HCT116 (cell line): ENCODE measurements around the gene CCNK. TPM values are rescaled to one million over a fixed set of nuclear protein-coding genes. Genes with fewer than 3 reads are reported as not detected.

Source experiments
- ATAC-seq: fragments of 200-7000 bp; cut with Tn5 transposase; 2 replicates; pipeline ENCODE4 v1.9.1; 2020; ENCODE audit warnings: mild to moderate bottlenecking, moderate library complexity
- BruUV-seq: library from RNA; stranded (reverse); fragments of 400-500 nt; replicated peaks from 2 replicates; lab custom pipeline; 2021; lab: Mats Ljungman, UMichigan
- CTCF ChIA-PET: fragments of 300-600 bp; sonication (Branson Sonifier 250); formaldehyde crosslinking; loops from one replicate; lab custom pipeline; 2021; ENCODE audit warnings: antibody characterized with exemption; lab: Charles Lee
- POLR2A ChIA-PET: fragments of 300-600, 350-600 bp; sonication (Branson Sonifier 250); formaldehyde crosslinking; loops from one replicate; lab custom pipeline; 2021; ENCODE audit warnings: antibody characterized with exemption; lab: Charles Lee
- RAD21 ChIA-PET, 2 experiments: fragments of 300-600 bp; sonication (Branson Sonifier 250); formaldehyde crosslinking; loops; one replicate each; lab custom pipeline; 2023; ENCODE audit warnings: low total read pairs in 2 of 2; ENCODE audit not compliant: uncharacterized antibody in 2 of 2, unreplicated experiment in 2 of 2, low non-redundant PET in 1 of 2; lab: Charles Lee
- DNase-seq: peaks from one replicate; pipeline ENCODE4 v3.0.0-alpha.2; 2010; ENCODE audit warnings: low read depth, low spot score
- H2AFZ ChIP-seq: fragments of 200-600 bp; shearing (Covaris generic), sonication (generic); 2 replicates; pipeline ENCODE4 v1.6.1; 2017; ENCODE audit warnings: low read depth, mixed run types, mixed read lengths, antibody characterized with exemption, low read length; ENCODE audit not compliant: poor library complexity, severe bottlenecking
- H3K27ac ChIP-seq: 2 replicates; pipeline ENCODE4 v1.5.1; 2012; ENCODE audit warnings: low read depth, low read length
- H3K27me3 ChIP-seq: fragments of 200-600 bp; sonication (generic); 2 replicates; pipeline ENCODE4 v1.6.1; 2016; ENCODE audit warnings: mixed run types, low read length, mixed read lengths; ENCODE audit not compliant: insufficient read depth
- H3K36me3 ChIP-seq, 2 experiments: fragments of 200-500 bp in 1 of 2; fragments of 200-600 bp in 1 of 2; sonication (Bioruptor generic) in 1 of 2; sonication (generic) in 1 of 2; 2 replicates each; pipeline versions ENCODE4 v1.5.1 to v1.6.1; 2014 to 2016; ENCODE audit warnings: low read length in 2 of 2, inconsistent platforms in 1 of 2, mixed read lengths in 1 of 2, mixed run types in 1 of 2; ENCODE audit not compliant: insufficient read depth in 2 of 2, control insufficient read depth in 1 of 2
- H3K4me1 ChIP-seq, 2 experiments: fragments of 200-600 bp in 1 of 2; sonication (generic) in 1 of 2; 2 replicates each; pipeline versions ENCODE4 v1.5.1 to v1.6.1; 2012 to 2017; ENCODE audit warnings: low read length in 2 of 2, inconsistent platforms in 1 of 2, mild to moderate bottlenecking in 1 of 2, mixed read lengths in 1 of 2, mixed run types in 1 of 2, moderate library complexity in 1 of 2; ENCODE audit not compliant: insufficient read depth in 2 of 2, control insufficient read depth in 1 of 2
- H3K4me2 ChIP-seq: fragments of 200-600 bp; sonication (generic); 2 replicates; pipeline ENCODE4 v1.6.1; 2017; ENCODE audit warnings: mixed run types, low read length, mixed read lengths
- H3K4me3 ChIP-seq, 2 experiments: fragments of 200-600 bp in 1 of 2; sonication (generic) in 1 of 2; replicated peaks in 1 of 2; 2 replicates each; pipeline ENCODE4 v1.5.1; 2011 to 2016; ENCODE audit warnings: low read length in 2 of 2, control low read depth in 1 of 2, low read depth in 1 of 2, mild to moderate bottlenecking in 1 of 2, mixed read lengths in 1 of 2, mixed run types in 1 of 2
- H3K79me2 ChIP-seq: fragments of 200-600 bp; sonication (generic); 2 replicates; pipeline ENCODE4 v1.6.1; 2017; ENCODE audit warnings: mild to moderate bottlenecking, mixed run types, low read length, moderate library complexity, mixed read lengths; ENCODE audit not compliant: insufficient read depth
- H3K9ac ChIP-seq: fragments of 200-600 bp; sonication (generic); 2 replicates; pipeline ENCODE4 v1.6.1; 2016; ENCODE audit warnings: low read length, mixed read lengths
- H3K9me2 ChIP-seq: fragments of 200-600 bp; sonication (generic), shearing (Covaris generic); 2 replicates; pipeline ENCODE4 v1.6.1; 2017; ENCODE audit warnings: mixed run types, mild to moderate bottlenecking, moderate library complexity; ENCODE audit not compliant: insufficient read depth
- H3K9me3 ChIP-seq, 2 experiments: fragments of 200-500 bp in 1 of 2; fragments of 200-600 bp in 1 of 2; sonication (Bioruptor generic) in 1 of 2; sonication (generic) in 1 of 2; 2 replicates each; pipeline ENCODE4 v1.6.1; 2014 to 2017; ENCODE audit warnings: low read length in 2 of 2, mixed read lengths in 2 of 2, inconsistent platforms in 1 of 2, low read depth in 1 of 2, mild to moderate bottlenecking in 1 of 2, mixed run types in 1 of 2, moderate library complexity in 1 of 2; ENCODE audit not compliant: control insufficient read depth in 1 of 2, insufficient read depth in 1 of 2
- H4K20me1 ChIP-seq: fragments of 200-600 bp; sonication (generic), shearing (Covaris generic); 2 replicates; pipeline ENCODE4 v1.6.1; 2017; ENCODE audit warnings: mixed run types, mild to moderate bottlenecking, moderate library complexity; ENCODE audit not compliant: insufficient read depth
- CEBPB ChIP-seq: IDR thresholded peaks from 2 replicates; pipeline ENCODE4 v1.6.1; 2012; ENCODE audit warnings: low read depth
- CTCF ChIP-seq, 3 experiments: fragments of 200-600 bp in 1 of 3; sonication (generic) in 1 of 3; IDR thresholded peaks in 2 of 3; conservative IDR thresholded peaks in 1 of 3; 2 replicates each; pipeline ENCODE4 v1.5.1; 2012 to 2017; ENCODE audit warnings: low read depth in 2 of 3, low read length in 2 of 3, antibody characterized with exemption in 1 of 3, borderline replicate concordance in 1 of 3, control low read depth in 1 of 3, mild to moderate bottlenecking in 1 of 3, mixed read lengths in 1 of 3, mixed run types in 1 of 3, moderate library complexity in 1 of 3; ENCODE audit not compliant: insufficient read depth in 1 of 3
- EGR1 ChIP-seq: IDR thresholded peaks from 2 replicates; pipeline ENCODE4 v1.6.1; 2012; ENCODE audit warnings: low read depth
- ELF1 ChIP-seq: IDR thresholded peaks from 2 replicates; pipeline ENCODE4 v1.6.1; 2012; ENCODE audit warnings: low read depth, borderline replicate concordance
- EZH2 ChIP-seq: fragments of 200-600 bp; sonication (generic); IDR thresholded peaks from 2 replicates; pipeline ENCODE4 v1.6.1; 2017; ENCODE audit warnings: antibody characterized with exemption, mixed run types
- EZH2phosphoT487 ChIP-seq: fragments of 200-600 bp; IDR thresholded peaks from 2 replicates; pipeline ENCODE4 v1.6.1; 2018; ENCODE audit warnings: antibody characterized with exemption, borderline replicate concordance
- FOSL1 ChIP-seq: IDR thresholded peaks from 2 replicates; pipeline ENCODE4 v1.6.1; 2012; ENCODE audit warnings: low read depth
- JUND ChIP-seq: IDR thresholded peaks from 2 replicates; pipeline ENCODE4 v1.6.1; 2012
- MAX ChIP-seq: IDR thresholded peaks from 2 replicates; pipeline ENCODE4 v1.6.1; 2012
- RAD21 ChIP-seq: IDR thresholded peaks from 2 replicates; pipeline ENCODE4 v1.6.1; 2012; ENCODE audit warnings: low read depth, mild to moderate bottlenecking
- SP1 ChIP-seq: IDR thresholded peaks from 2 replicates; pipeline ENCODE4 v1.6.1; 2012; ENCODE audit warnings: low read depth
- TCF7L2 ChIP-seq: IDR thresholded peaks from 2 replicates; pipeline ENCODE4 v1.7.0; 2011; ENCODE audit warnings: borderline replicate concordance, inconsistent platforms; ENCODE audit not compliant: insufficient read depth, insufficient read length; ENCODE audit errors: extremely low read depth
- YY1 ChIP-seq: IDR thresholded peaks from 2 replicates; pipeline ENCODE4 v1.6.1; 2011; ENCODE audit warnings: low read length, low read depth, moderate library complexity, mild to moderate bottlenecking; ENCODE audit not compliant: insufficient replicate concordance; ENCODE audit errors: extremely low read depth
- ZFX ChIP-seq: fragments of 450-650 bp; IDR thresholded peaks from 2 replicates; pipeline ENCODE4 v1.6.1; 2017
- ZNF274 ChIP-seq: fragments of 200-500 bp; sonication (Bioruptor generic); IDR thresholded peaks from 2 replicates; pipeline ENCODE4 v1.6.1; 2014; ENCODE audit warnings: mild to moderate bottlenecking, low read depth, low read length, inconsistent platforms
- intact Hi-C: fragments of 100-400 bp; cut with micrococcal nuclease; formaldehyde crosslinking; loops from 2 replicates; pipeline ENCODE4 v1.10.0; 2022
- total RNA-seq: library from RNA; stranded (reverse); gene quantifications from one replicate; pipeline ENCODE4 v1.2.1, GENCODE V29; 2021; ENCODE audit not compliant: unreplicated experiment
- TF ChIP-seq, protein P1 (sequence below): IDR thresholded peaks from 2 replicates; pipeline ENCODE4 v1.6.1; 2011; ENCODE audit warnings: mild to moderate bottlenecking, low read length, moderate library complexity; ENCODE audit not compliant: insufficient replicate concordance; ENCODE audit errors: extremely low read depth
- TF ChIP-seq, protein P2 (sequence below): IDR thresholded peaks from 2 replicates; pipeline ENCODE4 v1.6.1; 2012; ENCODE audit warnings: low read depth
- TF ChIP-seq, protein P3 (sequence below): IDR thresholded peaks from 2 replicates; pipeline ENCODE4 v1.6.1; 2012

Gene CCNK
- total RNA-seq, 1 experiment from 2014 or later: 68.2 TPM

- no peak for DNase-seq
- BruUV-seq: no TSS peak
- POLR2A ChIA-PET: interaction anchor here (1.4 kb wide), 1 partner anchor 13 kb away, joined by 4 read pairs; the partner anchor contains the start of genes CCNK and SETD3
- Histone ChIP-seq H2AFZ (no peak overlapping the region), H3K4me1 (no peaks in the 10 kb centered on the region), H3K9me3 (no peaks in the 10 kb centered on the region), H3K4me2 (no peak overlapping the region), H3K36me3 (peaks cover 0 to 5% of the 10 kb centered on the region in 2 experiments; a peak in 2 of 4 replicates), H3K27me3 (no peaks in the 10 kb centered on the region), H4K20me1 (no peaks in the 10 kb centered on the region), H3K4me3 (no peak overlapping the region), H3K27ac (no peak overlapping the region), H3K9ac (no peak overlapping the region), H3K9me2 (no peaks in the 10 kb centered on the region), H3K79me2 (peaks cover 58% of the 10 kb centered on the region)
- ATAC-seq: no peak
- TF ChIP-seq, protein P1, sequence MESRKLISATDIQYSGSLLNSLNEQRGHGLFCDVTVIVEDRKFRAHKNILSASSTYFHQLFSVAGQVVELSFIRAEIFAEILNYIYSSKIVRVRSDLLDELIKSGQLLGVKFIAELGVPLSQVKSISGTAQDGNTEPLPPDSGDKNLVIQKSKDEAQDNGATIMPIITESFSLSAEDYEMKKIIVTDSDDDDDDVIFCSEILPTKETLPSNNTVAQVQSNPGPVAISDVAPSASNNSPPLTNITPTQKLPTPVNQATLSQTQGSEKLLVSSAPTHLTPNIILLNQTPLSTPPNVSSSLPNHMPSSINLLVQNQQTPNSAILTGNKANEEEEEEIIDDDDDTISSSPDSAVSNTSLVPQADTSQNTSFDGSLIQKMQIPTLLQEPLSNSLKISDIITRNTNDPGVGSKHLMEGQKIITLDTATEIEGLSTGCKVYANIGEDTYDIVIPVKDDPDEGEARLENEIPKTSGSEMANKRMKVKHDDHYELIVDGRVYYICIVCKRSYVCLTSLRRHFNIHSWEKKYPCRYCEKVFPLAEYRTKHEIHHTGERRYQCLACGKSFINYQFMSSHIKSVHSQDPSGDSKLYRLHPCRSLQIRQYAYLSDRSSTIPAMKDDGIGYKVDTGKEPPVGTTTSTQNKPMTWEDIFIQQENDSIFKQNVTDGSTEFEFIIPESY: no peak
- TF ChIP-seq JUND: no peak
- TF ChIP-seq CTCF (IDR thresholded peaks at IDR 0.05 in 2 of 3, conservative IDR thresholded peaks at IDR 0.05 in 1 of 3; ENCODE audit: borderline replicate concordance in 1 of 3, insufficient read depth in 1 of 3, low read depth in 2 of 3, low read length in 2 of 3): no peak
- no peak for TF ChIP-seq ZFX
- no peak for TF ChIP-seq ZNF274
- no peak for TF ChIP-seq MAX
- TF ChIP-seq, protein P2, sequence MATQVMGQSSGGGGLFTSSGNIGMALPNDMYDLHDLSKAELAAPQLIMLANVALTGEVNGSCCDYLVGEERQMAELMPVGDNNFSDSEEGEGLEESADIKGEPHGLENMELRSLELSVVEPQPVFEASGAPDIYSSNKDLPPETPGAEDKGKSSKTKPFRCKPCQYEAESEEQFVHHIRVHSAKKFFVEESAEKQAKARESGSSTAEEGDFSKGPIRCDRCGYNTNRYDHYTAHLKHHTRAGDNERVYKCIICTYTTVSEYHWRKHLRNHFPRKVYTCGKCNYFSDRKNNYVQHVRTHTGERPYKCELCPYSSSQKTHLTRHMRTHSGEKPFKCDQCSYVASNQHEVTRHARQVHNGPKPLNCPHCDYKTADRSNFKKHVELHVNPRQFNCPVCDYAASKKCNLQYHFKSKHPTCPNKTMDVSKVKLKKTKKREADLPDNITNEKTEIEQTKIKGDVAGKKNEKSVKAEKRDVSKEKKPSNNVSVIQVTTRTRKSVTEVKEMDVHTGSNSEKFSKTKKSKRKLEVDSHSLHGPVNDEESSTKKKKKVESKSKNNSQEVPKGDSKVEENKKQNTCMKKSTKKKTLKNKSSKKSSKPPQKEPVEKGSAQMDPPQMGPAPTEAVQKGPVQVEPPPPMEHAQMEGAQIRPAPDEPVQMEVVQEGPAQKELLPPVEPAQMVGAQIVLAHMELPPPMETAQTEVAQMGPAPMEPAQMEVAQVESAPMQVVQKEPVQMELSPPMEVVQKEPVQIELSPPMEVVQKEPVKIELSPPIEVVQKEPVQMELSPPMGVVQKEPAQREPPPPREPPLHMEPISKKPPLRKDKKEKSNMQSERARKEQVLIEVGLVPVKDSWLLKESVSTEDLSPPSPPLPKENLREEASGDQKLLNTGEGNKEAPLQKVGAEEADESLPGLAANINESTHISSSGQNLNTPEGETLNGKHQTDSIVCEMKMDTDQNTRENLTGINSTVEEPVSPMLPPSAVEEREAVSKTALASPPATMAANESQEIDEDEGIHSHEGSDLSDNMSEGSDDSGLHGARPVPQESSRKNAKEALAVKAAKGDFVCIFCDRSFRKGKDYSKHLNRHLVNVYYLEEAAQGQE: no peak
- TF ChIP-seq EGR1: no peak
- TF ChIP-seq CEBPB: no peak
- no peak for TF ChIP-seq RAD21
- TF ChIP-seq FOSL1: no peak
- TF ChIP-seq ELF1: no peak
- TF ChIP-seq, protein P3, sequence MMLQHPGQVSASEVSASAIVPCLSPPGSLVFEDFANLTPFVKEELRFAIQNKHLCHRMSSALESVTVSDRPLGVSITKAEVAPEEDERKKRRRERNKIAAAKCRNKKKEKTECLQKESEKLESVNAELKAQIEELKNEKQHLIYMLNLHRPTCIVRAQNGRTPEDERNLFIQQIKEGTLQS: no peak
- TF ChIP-seq EZH2: no peak
- TF ChIP-seq SP1: no peak
- TF ChIP-seq EZH2phosphoT487: no peak
- no peak for TF ChIP-seq TCF7L2
- TF ChIP-seq YY1: no peak
- CTCF ChIA-PET: no interaction called here
- RAD21 ChIA-PET: no interaction called here
- intact Hi-C loops: no loop called here
These were observed 13.1 kb upstream of the CCNK start for GRCh38 chr14:99468081-99468480.
